T-helper 2 cell (primary cell): Measurements from ENCODE around the gene SZRD1.
A peak's percentile ranks its signal among the peaks of the same experiment; 100 is the strongest.

Source experiments
- DNase-seq, 5 experiments: peaks; one replicate each; pipeline versions ENCODE4 v3.0.0 to v3.0.0-alpha.2; 2012 to 2022

Gene SZRD1

GRCh38 chr1:16397120-16397519, 30.1 kb downstream of the SZRD1 start:
- DNase-seq, result no peak

GRCh38 chr1:16398371-16398953, 31.4 kb downstream of the SZRD1 start:
- no peak for DNase-seq

- no peak for DNase-seq
Observed at GRCh38 chr1:16402742-16403141, 35.7 kb downstream of the SZRD1 start.

DNA sequence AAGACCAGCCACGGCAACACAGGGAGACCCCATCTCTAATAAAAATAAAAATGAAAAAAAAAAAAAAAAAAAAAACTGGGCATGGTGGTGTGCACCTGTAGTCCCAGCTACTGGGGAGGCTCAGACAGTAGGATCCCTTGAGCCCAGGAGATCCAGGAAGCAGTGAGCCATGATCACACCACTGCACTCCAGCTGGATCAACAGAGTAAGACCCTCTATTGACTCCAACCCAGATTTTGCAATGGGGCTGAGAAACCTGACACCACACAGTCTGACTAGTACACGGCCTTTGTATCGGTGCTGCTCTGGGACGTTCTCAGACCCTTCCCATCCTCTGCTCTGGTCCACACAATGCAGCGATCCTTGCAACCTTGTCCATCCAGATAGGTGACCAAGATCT, 38.4 kb downstream of the SZRD1 start:
- no peak for DNase-seq

- no peak for DNase-seq
Observed at GRCh38 chr1:16406868-16407267, 39.8 kb downstream of the SZRD1 start.

GRCh38 chr1:16409536-16410152, 42.6 kb downstream of the SZRD1 start:
- no peak for DNase-seq

DNA sequence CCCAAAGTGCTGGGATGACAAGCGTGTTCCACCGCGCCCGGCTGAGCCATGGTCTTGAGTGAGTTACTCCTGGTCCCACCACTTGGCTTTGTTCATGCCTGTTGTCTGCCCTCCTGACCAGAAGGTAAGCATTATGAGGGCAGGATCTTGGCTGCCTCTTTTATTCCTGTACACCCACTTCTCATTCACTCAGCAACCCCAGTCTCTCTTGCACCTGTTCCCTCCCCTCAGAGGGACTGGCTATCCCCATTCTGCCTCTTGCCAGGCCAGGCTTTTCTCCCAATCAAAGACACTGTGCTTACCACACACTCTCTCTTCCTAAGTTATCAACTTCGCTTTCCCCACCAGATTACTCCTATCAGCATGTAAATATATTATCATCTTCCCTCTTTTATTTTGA, 43.8 kb downstream of the SZRD1 start:
- DNase-seq, result no peak

DNA sequence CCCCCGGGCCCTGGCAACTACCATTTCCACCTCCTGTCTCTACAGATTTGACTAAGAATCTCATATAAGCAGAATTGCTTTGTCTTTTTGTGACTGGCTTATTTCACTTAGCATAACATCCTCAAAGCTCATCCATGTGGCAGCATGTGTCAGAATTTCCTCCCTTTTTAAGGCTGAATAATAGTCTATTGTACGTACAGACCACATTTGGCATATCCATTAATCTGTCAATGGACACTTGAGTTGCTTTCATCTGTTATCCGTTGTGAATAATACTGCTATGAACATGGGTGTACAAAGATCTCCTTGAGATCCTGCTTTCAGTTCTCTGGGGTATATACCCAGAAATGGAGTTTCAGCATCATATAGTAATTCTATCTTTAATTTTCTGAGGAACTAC, 46.1 kb downstream of the SZRD1 start:
- no peak for DNase-seq

- no peak for DNase-seq
Observed at GRCh38 chr1:16418823-16419425, 51.9 kb downstream of the SZRD1 start.

DNA sequence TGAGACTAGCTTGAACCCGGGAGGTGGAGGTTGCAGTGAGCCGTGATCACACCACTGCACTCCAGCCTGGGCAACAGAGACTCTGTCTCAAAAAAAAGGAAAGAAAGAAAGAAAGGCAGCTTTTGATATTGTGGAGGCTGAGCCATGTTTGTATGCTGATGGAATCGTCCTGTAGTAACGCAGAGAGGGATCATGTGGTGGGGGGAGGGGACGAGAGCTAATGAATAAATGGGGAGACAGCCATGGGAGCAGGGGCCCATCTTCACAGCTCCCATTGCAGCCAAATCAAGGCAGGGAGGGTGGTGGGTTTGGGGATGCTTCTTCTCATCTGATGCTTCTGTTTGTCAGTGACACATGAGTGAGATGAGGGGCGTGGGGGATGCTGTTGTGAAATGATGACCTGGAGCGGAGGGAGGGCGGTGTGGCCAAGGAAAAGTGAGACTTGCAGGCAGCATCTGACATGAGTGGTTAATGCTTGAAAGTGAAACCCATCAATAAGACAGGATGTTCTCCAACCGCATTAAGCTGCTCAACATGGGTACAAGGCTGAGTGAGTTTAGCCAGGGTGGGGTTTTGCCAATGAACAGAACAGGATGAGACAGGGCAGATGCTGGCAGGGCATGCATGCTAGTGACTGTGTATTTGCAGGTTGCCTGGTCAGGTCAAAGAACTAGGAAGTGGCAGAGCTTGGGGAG, 53.5 kb downstream of the SZRD1 start:
- peak in 3 of 5 experiments; percentile 44 to 96 (median 58) for DNase-seq

DNA sequence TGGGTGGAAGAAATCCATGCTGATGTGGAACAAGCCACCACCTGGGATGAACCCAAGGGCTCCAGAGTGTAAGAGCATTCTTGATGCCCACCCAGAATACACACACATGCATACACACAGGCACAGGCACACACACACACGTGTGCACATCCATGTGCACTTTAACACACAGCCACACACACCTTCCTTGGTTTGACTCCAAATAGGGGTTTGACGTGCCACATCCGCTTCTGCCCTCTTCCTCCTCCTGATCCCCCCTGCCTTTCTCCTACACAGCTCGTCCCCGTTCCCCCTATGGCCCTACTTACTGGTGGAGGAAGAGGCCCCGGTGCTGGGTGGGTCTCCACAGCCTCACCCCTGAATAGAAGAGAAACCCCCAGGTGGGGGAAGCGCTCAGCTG, 54.2 kb downstream of the SZRD1 start:
- DNase-seq, result peak in 1 of 5 experiments; percentile 72

DNA sequence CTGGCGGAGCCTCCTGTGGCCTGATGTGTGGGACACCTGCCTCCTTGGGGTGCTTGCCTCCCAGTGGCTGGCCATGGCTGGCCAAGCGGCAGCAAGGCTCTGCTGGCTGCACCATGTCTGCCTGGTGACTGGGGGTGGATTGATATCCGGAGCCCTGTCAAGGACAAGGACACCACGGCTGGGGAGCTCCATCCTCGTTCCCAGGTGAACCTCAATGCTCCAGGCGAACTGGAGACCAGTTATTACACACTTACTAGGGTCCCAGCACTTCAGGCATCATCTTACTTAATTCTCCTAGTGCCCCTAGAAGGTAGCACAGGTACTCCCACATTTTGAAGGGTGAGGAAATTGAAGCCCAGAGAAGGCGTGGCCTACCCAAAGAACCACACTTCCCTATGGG, 55.0 kb downstream of the SZRD1 start:
- no peak for DNase-seq

DNA sequence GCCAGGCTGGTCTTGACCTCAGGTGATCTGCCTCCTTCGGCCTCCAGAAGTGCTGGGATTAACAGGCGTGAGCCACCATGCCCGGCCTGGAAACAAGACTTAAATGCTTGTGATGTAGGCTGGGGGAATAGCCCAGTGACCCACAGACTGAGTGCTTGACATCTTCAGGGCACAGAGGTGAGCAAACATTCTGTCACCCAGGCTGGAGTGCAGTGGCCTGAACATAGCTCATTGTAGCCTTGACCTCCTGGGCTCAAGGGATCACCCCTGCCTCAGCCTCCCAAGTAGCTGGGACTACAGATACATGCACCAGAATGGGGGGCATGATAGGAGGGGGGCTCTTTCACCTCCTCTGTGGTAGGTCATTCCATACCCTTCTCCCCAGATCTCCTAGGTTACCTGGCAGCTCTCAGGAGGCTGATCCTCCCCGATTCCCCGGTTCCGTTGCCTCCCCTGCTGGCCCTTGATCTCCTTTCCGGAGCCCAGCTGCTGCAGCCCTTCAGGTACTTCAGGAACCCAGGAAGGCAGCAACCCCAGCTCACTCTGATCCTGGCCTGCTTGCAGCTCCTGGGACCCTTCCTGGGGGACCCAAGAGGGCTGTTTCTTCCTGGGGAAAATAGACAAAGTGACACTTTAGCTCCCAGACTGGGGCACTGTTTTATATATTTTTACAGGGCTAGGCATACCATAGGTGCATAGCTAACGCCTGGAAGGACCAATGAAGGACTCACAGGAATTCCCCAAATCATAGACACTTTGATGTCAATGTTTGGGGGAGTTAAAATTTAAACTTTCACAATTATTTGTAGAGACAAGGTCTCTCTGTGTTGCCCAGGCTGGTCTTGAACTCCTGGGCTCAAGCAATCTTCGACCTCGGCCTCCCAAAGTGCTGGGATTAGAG, 58.3 kb downstream of the SZRD1 start:
- no peak for DNase-seq

GRCh38 chr1:16430606-16431005, 63.6 kb downstream of the SZRD1 start:
- no peak for DNase-seq

DNA sequence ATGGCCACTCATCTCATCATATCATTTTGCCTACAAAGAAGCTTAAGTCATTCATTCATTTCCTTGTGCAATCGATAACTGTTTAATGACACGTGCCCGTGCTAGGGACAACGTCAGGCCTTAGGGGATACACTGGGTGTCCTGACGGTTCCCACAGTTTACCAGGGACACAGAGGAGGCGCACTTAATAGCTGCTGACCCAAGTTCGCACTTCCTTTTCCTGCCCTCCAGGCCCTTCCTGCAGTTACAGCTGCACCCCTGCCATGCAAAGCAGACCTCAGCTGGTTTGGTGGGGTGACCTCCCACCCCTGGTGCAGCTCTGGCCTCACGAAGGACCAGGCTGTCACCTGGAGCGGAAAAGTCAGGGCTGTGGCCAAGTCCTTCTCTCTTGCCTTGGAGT, 66.0 kb downstream of the SZRD1 start:
- no peak for DNase-seq

DNA sequence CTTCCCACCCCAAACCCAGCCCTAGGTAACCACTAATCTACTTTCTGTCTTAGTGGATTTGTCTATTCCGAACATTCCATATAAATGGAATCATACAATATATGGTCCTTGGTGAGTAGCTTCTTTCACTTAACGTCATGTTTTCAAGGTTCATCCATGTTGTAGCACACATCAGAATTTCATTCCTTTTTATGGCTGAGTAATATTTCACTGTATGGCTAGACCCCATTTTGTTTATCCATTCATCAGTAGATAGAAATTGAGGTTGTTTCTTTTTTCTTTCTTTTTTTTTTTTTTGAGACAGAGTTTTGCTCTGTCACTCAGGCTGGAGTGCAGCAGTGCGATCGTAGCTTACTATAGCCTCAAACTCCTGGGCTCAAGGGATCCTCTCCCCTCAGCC, 67.0 kb downstream of the SZRD1 start:
- DNase-seq, result no peak

DNA sequence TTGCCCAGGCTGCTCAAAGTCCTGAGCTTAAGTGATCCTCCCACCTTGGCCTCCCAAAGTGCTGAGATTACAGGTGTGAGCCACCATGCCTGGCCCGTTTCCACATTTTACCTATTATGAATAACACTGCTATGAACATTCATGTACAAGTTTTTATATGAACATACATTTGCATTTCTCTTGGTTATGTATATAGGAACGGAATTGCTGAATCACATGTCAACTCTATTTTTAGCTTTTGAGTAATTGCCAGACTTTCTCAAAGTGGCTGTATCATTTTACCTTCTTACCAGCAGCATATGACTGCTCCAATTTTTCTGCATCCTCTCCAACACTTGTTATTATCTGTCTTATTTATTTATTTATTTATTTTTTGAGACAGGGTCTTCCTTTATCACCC, 67.5 kb downstream of the SZRD1 start:
- DNase-seq, result no peak

DNA sequence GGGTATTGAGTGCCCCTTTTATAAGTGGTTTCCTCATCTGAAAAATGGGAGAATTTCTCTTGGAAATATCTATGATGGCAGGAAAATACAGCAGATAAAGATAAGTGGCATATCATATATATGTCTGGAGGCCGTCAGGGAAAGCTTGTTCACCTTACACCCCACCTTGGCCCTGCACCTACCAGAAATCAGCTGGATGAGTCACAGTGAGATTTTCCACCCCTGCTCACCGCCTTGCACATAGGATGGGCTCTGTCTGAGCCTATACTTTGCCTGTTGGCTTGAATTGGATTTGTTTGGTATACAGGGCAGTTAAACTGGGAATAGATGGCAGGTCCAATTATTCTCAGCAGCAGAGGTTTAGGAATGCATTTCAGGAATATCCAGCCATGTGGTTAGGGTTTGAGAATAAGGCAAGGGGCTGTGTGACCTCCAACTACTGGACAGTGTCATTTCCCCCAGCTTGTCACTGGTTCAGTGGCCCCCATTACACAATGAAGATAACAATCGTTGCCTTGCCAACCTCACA, 70.0 kb downstream of the SZRD1 start, which contains the start of gene SPATA21:
Gene SPATA21 (minus strand): TSS at position 479 of the 529 bp plus-strand sequence. CDS start 6,053 bp downstream, outside the sequence.
- no peak for DNase-seq

- DNase-seq, result no peak
Observed at GRCh38 chr1:16438516-16438915, 71.5 kb downstream of the SZRD1 start.

DNA sequence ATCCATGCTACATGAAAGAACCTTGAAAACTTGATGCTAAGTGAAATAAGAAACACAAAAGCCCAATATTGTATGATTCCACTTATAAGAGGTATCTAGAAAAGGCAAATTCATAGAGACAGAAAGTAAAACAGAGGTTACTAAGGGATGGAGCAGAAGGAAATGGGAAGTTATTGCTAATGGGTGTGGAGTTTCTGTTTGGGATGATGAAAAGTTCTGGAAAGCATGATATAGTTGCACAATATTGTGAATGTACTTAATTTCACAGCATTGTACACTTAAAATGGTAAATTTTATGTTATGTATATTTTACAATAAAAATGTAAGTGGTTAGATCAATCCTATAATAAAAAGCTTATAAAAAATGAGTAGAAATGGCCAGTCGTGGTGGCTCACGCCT, 71.9 kb downstream of the SZRD1 start:
- DNase-seq, result no peak

GRCh38 chr1:16440131-16440469, 73.1 kb downstream of the SZRD1 start:
- peak in 1 of 5 experiments; percentile 16 for DNase-seq

- peak; percentile 81 to 94 (median 86) for DNase-seq
Observed at GRCh38 chr1:16440470-16441281, 73.6 kb downstream of the SZRD1 start, which contains the start of gene NECAP2. Gene NECAP2, plus strand, starts transcription at chr1:16440724. Its CDS starts 38 bp downstream, at chr1:16440762.
